Activated CD4-positive, alpha-beta T cell treated with anti-CD3 and anti-CD28 coated beads, Interleukin-2, Interleukin-4, amounts not matched to agents 100 ng/mL and 50 ng/mL, durations not matched to agents 16 hours and 8 hours (primary cell): ENCODE measurements around the gene CFAP45.

Experiments
- DNase-seq: peaks from one replicate; pipeline ENCODE4 v3.0.0-alpha.2; 2020; ENCODE audit warnings: low spot score

The CFAP45 gene

GRCh38 chr1:159826441-159827101, 73.4 kb downstream of the CFAP45 start, which contains the start of gene SLAMF8:
TSS of gene SLAMF8 (plus strand) at chr1:159826873. CDS start at chr1:159826899, 26 bp downstream.
- DNase-seq, result peak; percentile 74

GRCh38 chr1:159825564-159825963, 74.4 kb downstream of the CFAP45 start:
- no peak for DNase-seq

DNA sequence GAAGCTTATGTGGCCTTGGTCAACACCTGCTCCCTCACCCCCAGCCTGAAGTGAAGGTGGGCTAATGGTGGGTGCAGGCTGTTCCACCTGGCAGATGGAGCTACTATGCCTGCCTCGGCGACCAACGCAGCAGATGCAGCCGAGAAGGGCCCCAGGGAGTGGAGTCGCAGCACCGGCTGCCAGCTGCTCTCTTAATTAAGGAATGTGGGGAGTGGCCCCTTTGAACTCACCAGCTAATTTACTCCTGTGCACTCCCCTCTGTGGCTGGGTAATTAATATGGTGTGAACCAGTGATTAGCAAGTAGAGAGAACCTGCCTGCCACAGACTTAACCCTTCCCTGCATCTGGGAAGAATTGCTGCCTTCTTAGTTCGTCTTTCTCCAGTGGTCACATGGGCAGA, 76.6 kb downstream of the CFAP45 start:
- no peak for DNase-seq
